ENCODE results near the gene SLC38A5.

GRCh38 chrX:48474581-48474980 is 4.5 kb upstream of the SLC38A5 start:
- TF ChIP-seq, protein P1, sequence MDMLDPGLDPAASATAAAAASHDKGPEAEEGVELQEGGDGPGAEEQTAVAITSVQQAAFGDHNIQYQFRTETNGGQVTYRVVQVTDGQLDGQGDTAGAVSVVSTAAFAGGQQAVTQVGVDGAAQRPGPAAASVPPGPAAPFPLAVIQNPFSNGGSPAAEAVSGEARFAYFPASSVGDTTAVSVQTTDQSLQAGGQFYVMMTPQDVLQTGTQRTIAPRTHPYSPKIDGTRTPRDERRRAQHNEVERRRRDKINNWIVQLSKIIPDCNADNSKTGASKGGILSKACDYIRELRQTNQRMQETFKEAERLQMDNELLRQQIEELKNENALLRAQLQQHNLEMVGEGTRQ (IDR thresholded peaks at IDR 0.05; ENCODE audit: borderline replicate concordance, low read depth, low read length): no peak
- TF ChIP-seq CTCF (IDR thresholded peaks at IDR 0.05) (no peak), POLR2AphosphoS5 (IDR thresholded peaks at IDR 0.05; ENCODE audit: low read depth, low read length) (no peak), EP300 (IDR thresholded peaks at IDR 0.05; ENCODE audit: borderline replicate concordance in 1 of 2, low read depth in 1 of 2, low read length in 1 of 2) (no peak), RAD21 (IDR thresholded peaks at IDR 0.05; ENCODE audit: low read length) (no peak), EZH2phosphoT487 (IDR thresholded peaks at IDR 0.05; ENCODE audit: borderline replicate concordance, low read depth) (no peak), MEF2A (IDR thresholded peaks at IDR 0.05; ENCODE audit: borderline replicate concordance, low read depth) (no peak), CHD2 (IDR thresholded peaks at IDR 0.05; ENCODE audit: low read length, partially characterized antibody) (no peak), ZBTB33 (IDR thresholded peaks at IDR 0.05; ENCODE audit: borderline replicate concordance, low read depth) (no peak), GABPA (IDR thresholded peaks at IDR 0.05; ENCODE audit: low read depth) (no peak), JUND (IDR thresholded peaks at IDR 0.05) (no peak)

Measured in SK-N-SH (cell line).